ENCODE measurements around the gene EPO.

DNA sequence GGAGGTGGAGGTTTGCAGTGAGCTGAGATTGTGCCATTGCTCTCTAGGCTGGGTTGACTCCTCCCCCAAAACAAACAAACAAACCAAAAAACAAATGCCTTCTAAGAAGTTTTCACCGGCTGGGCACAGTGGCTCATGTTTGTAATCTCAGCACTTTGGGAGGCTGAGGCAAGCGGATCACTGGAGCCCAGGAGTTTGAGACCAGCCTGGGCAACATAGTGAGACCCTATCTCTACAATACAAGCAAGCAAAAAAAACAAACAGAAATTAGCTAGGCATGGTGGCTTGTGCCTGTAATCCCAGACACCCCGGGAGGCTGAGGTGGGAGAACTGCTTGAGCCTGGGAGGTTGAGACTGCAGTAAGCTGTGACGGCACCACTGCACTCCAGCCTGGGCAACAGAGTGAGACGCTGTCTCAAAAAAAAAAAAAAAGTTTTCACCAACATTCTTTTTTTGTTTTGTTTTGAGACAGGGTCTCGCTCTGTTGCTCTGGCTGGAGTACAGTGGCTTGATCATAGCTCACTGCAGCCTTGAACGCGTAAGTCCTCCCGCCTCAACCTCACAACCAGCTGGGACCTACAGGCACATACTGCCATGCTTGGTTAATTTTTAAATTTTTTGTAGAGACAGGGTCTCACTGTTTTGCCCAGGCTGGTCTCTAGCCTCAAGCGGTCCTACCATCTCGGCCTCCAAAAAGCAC lies 11.8 kb downstream of the EPO start:
- TF ChIP-seq, protein P1, sequence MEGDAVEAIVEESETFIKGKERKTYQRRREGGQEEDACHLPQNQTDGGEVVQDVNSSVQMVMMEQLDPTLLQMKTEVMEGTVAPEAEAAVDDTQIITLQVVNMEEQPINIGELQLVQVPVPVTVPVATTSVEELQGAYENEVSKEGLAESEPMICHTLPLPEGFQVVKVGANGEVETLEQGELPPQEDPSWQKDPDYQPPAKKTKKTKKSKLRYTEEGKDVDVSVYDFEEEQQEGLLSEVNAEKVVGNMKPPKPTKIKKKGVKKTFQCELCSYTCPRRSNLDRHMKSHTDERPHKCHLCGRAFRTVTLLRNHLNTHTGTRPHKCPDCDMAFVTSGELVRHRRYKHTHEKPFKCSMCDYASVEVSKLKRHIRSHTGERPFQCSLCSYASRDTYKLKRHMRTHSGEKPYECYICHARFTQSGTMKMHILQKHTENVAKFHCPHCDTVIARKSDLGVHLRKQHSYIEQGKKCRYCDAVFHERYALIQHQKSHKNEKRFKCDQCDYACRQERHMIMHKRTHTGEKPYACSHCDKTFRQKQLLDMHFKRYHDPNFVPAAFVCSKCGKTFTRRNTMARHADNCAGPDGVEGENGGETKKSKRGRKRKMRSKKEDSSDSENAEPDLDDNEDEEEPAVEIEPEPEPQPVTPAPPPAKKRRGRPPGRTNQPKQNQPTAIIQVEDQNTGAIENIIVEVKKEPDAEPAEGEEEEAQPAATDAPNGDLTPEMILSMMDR (IDR thresholded peaks at IDR 0.05) = no peak
- TF ChIP-seq, protein P2, sequence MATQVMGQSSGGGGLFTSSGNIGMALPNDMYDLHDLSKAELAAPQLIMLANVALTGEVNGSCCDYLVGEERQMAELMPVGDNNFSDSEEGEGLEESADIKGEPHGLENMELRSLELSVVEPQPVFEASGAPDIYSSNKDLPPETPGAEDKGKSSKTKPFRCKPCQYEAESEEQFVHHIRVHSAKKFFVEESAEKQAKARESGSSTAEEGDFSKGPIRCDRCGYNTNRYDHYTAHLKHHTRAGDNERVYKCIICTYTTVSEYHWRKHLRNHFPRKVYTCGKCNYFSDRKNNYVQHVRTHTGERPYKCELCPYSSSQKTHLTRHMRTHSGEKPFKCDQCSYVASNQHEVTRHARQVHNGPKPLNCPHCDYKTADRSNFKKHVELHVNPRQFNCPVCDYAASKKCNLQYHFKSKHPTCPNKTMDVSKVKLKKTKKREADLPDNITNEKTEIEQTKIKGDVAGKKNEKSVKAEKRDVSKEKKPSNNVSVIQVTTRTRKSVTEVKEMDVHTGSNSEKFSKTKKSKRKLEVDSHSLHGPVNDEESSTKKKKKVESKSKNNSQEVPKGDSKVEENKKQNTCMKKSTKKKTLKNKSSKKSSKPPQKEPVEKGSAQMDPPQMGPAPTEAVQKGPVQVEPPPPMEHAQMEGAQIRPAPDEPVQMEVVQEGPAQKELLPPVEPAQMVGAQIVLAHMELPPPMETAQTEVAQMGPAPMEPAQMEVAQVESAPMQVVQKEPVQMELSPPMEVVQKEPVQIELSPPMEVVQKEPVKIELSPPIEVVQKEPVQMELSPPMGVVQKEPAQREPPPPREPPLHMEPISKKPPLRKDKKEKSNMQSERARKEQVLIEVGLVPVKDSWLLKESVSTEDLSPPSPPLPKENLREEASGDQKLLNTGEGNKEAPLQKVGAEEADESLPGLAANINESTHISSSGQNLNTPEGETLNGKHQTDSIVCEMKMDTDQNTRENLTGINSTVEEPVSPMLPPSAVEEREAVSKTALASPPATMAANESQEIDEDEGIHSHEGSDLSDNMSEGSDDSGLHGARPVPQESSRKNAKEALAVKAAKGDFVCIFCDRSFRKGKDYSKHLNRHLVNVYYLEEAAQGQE (IDR thresholded peaks at IDR 0.05; ENCODE audit: insufficient read depth in 1 of 2, low read depth in 2 of 2, low read length in 1 of 2) = no peak
- no peak for TF ChIP-seq POLR2AphosphoS5 (IDR thresholded peaks at IDR 0.05; ENCODE audit: low read depth, low read length)

All from Panc1 (cell line).